ENCODE results near the gene PLEKHB1.
"Not testable (repeated sequence)": the region's sequence is repeated elsewhere in the genome, so short reads cannot be mapped to it uniquely, and the experiment has no call there.

The PLEKHB1 gene

DNA sequence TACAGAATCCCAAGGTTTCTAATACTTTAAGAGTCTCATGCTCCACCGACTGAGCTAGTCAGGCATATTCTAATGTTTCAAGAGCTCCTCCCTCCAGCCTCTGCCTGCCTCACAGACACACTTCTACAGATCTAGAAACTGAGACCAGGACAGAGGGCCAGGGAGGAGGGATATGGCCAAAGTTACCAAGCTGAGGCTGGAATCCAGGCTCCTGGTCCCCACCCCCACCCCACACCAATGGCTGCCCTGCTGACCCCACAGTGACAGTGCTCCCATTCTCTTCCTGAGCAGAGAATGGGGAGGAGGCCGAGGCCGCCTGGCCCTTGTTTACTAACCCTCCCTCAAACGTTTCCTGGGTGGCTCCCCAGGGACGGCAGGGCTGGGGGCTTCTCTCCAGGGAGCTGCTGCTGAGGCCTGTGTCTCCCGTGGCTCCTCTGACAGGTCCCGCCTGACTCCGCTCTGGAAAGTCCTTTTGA, 2.2 kb downstream of the PLEKHB1 start:
- DNase-seq, result no peak

DNA sequence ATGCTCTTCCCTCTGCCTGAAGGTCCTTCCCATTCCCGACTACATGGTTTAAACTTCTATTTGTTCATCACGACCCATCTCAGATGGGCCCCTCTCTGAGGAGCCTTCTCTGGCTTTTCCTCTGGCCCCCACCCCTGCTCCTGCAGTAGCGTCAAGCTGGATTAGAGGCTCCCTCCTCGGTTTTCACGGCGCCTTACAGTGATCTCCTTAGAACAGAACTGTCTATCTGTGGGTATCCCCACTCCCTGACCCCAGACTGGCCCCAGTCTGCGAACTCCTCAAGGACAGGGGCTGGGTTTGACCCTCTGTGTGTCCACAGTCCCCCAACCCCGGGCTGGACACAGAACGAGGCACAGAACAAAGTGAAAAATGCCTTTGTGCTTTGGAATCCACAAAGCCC, 2.8 kb downstream of the PLEKHB1 start:
- DNase-seq, result no peak

DNA sequence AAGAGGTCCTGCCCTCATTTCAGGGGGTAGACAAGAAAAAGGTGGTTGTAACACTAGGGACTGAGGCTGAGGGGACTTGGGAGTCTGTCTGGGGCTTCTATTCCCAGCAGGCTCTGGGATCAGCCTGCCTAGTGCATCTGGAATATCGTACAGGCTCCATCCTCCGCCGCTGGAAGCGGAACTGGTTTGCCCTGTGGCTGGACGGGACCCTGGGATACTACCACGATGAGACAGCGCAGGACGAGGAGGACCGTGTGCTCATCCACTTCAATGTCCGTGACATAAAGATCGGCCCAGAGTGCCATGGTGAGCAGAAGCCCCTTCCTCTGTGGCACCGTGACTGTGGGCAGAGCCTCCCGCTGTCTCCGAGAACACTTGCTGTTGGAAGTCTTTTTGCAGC, 4.0 kb downstream of the PLEKHB1 start:
- DNase-seq, result no peak

DNA sequence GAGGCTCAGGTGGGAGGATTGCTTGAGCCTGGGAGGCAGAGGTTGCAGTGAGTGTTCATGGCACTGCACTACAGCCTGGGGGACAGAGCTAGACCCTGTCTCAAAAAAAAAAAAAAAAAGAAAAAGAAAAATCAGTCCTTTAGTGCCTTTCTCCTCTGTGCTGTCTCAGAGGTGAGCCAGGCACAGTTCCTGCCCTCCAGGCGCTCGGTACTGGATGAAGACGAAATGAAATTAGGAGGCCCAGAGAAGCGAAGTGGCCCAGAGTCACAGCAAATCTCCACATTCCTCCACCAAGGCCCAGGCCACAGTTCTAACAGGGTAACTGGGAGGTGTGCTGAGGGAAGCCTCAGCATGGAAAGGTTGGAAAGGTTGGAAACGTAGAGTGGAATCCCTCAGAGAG, 4.9 kb downstream of the PLEKHB1 start:
- no peak for DNase-seq

DNA sequence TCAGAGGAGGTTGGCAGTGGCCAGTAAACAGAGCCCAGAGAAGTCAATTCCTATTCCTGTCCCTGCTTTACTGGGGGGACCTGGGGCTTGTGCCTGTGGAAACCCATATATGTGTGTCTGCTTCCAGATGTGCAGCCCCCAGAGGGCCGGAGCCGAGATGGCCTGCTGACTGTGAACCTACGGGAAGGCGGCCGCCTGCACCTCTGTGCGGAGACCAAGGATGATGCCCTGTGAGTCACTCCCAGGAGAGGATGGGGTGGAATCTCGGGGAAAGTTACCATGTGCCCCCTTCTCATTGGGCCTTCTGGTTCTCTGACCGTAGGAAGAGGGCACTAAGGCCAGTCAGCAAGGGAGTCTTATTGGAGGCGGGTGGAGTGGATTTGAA, 5.3 kb downstream of the PLEKHB1 start:
- DNase-seq, result no peak

DNA sequence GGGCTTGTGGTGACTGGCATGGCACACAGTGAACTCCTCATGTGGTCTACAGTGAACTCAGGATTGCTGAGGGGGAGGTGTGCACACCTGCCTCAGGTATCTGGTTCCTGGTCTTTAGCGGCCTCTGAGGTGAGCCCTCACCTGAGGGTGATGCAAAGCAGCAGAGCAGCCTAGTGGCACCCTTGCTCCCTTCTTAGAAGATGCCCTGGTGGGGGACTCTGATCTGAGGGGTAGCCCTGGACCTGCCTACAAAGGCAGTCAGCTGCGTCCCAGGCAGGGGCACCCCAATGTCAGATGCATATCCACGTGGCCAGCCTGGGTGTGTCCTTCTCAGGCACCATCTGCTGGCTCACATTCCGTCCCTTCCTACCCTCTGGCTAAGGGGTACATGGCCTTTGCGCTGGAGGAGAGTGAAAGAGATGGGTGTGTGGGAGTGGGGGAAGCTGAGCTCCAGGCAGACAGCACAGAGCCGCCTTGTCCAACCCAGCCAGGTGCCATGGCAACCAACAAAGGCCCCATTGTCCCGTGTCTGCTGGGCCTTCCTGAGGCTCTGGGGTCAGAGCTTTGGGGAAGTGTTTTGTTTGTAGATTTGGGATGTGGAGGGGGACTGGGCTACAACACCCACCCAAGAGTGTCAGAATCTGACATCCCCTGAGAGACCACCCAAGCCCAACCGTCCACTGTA, 5.8 kb downstream of the PLEKHB1 start:
- DNase-seq, result no peak

DNA sequence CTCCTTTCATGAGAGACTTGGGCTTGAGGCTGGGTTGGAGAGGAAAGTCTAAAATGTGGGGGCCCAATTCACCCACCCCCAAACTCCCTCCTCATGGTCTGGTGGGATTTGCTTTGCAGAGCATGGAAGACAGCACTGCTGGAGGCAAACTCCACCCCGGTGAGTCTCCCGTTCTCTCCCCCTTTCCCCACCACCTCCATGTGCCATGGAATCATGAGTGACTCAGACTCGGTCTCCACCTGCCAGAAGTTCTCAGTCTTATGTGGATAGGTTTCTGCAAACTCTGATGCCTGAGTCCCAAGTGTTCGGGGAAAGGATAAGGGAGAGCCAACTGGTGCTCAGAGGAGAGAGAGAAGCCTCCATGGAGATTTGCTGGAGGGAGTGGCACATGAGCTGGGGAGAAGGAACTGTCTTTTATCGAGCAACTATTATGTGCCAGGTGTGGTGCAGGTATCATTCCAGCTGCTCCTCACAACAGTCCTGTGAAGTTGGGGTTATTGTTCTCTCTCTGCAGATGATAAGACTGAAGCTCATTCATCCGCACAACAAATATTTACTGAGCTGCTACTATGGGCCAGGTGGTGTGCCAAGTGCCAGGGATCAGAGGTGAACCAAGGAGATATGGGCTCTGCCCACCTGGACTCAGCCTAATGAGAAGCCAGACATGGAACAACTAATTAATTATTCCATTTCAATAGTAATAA, 6.6 kb downstream of the PLEKHB1 start:
- no peak for DNase-seq

DNA sequence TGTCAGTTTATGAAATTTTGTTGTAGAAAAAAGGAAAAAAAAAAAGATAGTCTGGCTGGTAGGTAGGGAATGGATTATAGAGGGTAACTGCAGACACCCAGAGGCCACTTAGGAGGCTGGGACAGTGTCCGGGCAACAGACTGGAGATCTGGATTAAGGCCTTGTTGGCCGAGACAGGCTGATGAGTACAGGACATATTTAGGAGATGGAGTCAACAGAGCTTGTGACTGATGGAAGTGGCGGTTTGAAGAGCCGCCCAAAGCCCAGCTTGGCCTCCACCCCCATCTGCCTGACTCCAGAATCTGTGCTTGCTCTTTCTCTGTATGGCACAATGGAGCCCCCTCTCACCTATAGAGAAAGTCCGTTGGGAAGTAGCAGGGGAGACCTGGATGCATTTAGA, 7.6 kb downstream of the PLEKHB1 start:
- DNase-seq, result no peak

DNA sequence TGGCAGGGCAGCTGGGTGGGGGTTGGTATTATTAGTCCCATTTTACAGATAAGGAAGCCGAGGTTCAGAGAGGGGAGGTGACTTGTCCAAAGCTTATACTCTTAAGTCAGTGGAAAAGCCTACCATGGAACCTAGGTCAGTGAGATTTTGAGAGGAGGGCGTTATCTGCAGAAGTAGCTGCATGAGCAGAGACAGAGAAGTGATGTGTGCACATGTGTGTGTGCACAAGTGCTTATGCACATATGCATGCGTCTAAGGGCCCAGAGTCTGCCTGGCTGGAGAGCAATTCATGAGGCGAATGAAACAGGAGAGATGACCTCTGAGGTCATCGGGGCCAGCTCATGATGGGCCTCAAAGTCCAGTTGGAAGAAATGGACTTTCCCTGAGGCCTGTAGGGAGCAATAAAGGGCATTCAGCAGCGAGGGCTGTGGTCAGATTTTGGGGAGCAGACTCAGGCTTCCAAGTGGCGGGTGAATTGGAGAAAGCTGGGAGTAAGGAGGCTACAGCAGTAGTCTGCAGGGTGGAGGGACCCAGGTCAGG, 8.2 kb downstream of the PLEKHB1 start:
- DNase-seq, result no peak

DNA sequence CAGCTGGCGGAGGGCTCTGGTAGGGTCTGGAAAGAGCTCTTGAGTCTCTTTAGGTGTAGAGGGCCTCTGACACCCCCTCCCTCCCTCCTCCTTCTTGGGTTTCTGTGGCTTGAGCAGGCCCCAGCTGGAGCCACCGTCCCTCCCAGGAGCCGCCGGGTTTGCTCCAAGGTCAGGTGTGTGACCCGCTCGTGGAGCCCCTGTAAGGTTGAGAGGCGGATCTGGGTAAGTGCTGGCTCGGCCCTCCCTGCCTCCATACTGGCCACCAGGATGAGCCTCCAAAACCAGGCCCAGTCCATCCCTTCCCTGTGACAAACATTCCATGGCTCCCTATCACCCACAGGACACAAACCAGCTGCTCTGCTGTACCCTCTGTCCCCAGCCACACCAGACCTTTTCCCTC, 9.3 kb downstream of the PLEKHB1 start:
- no peak for DNase-seq

DNA sequence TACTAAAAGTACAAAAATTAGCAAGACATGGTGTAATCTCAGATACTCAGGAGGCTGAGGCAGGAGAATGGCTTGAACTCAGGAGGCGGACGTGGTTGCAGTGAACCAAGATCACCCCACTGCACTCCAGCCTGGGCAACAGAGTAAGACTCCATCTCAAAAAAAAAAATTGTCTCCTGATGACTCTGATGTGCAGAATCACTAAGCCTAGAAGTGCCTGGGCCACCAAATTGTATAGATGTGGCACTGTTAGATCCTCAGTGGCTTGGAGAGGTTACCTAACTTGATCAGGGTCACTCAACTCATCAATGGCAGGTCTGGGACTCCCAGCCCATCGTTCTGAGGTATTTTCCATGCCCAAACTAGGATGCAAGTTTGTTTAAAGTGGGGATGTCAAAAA, 10.6 kb downstream of the PLEKHB1 start:
- DNase-seq, result no peak

DNA sequence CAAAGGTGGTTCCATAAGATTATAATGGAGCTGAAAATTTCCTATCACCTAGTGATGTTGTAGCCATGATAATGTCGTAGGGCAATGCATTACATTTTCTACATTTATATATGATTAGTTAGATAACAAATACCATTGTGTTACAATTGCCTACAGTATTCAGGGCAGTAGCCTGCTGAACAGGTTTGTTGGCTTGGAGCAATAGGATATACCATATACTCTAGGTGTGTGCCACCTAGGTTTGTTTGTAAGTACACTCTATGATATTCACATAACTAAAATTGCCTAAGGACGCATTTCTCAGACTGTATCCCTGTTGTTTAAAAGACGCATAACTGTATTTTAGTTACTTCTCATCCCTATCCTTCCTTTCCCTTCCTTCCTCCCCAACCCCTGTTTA, 13.6 kb downstream of the PLEKHB1 start:
- DNase-seq, result no peak

DNA sequence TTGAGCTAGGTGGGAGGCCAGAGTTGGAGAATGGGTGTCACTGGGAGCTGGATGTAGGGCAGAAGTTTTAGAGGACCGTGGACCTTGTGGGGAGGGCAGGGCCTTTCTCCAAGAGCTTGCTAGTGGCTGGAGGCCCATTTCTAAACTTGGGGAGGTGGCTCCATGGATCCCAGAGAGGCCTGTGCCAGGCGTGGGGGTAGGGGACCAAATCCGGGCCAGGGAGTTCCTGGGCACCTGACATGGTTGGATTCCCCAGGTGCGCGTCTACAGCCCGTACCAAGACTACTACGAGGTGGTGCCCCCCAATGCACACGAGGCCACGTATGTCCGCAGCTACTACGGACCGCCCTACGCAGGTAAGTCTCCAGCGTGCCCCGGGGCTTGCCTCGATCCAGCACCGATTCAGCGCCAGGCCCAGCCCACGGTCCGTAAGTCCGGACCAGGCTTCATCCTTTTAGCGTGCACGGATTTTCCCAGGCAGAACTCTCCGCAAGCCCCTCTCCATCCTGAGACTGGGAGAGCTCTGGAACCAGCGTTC, 14.2 kb downstream of the PLEKHB1 start:
- no peak for DNase-seq

DNA sequence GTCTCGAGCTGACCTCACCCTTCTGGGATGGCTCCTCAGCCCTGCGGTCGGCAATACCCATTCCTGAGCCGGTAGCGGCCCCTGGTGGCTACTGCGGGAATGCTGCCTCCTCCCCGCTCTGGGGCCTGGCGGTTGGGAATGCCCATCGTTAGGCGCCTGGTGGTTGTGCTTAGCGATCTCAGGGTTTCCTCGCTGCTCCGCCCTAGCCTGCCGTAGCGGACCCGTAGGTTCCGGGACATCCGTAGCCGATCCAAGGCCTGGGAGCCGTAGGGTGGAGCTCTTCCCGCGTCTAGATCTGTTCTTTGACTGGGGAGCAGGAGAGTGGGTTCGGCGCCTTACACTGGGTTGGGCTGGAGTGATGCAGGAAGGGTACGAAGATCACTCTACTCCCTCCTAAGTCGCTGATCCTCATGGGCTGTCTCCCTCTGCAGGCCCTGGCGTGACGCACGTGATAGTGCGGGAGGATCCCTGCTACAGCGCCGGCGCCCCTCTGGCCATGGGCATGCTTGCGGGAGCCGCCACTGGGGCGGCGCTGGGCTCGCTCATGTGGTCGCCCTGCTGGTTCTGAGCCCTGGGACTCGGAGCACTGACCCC, 14.8 kb downstream of the PLEKHB1 start:
- DNase-seq, result peak; percentile 86

DNA sequence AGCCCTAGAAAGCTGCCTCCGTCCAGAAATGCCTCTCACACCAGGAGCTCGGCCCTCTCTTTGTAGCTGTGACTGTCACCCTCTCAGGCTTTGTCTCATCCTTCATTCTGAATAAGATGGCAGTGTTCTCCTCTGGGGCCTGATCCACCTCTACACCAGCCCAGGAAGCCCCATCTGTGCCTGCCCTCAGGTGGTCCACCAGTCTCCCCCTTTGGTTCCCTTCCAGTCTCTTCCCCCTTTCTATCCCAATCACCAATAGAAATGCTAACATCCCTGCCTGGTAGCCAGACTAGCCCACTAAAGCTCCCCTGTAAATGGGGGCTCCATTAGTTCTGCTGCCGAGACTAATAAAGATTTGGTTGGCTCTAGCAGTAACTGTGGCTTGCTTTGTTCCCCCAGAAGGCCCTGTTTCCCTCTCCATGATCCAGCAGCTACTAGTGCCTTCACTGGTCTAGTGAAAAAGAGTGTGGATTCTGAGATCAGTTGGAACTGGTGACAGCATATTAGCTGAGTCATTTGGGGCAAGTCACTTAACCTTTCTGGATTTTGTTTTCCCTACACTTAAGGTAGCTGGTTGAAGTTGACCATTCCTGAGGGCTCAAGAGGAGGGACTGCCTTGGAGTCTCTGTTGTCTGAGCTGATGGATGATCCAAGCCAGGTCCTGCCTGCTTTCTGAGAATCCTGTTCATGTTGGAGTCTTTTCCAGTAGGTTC, 16.2 kb downstream of the PLEKHB1 start:
- no peak for DNase-seq

DNA sequence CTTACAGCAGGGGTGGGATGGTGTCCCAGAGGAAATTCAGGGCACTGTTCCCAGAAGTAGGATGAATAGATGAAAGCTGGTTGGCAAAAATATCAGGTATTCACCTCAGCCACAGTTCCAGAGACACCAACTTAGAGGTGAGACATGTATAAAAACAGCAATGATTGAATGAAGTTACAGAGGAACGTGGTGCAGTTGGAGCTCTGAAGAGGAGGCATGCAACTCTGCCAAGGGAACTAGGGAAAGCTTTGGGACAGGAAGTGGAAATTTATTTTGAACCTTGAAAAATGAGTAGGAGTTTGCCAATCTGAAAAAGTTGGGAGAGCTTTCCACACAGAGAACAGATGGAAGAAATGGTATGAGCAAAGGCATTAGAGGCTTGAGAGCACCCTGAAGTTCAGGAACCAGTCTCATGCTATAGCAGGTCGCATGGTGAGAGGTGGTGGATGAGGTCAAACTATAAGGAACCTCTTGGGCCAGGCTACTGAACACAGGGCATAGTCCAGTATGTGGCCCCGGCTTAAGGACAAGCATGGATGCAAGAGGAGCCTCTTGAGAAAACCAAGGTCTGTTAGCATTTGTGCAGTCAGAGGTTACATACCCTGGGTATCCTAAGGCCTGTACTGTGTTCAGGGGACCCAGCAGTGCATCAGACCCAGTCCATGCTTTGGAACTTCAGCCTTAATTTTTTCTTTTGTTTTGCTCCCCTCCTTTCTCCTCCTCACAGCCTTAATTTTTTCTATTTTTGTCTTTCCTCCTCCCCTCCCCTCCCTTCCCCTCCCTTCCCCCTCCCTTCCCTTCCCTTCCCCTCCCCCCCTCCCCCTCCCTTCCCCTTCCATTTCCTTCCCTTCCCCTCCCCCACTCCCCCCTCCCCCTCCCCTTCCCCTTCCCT, 17.5 kb downstream of the PLEKHB1 start:
- DNase-seq, result no peak

DNA sequence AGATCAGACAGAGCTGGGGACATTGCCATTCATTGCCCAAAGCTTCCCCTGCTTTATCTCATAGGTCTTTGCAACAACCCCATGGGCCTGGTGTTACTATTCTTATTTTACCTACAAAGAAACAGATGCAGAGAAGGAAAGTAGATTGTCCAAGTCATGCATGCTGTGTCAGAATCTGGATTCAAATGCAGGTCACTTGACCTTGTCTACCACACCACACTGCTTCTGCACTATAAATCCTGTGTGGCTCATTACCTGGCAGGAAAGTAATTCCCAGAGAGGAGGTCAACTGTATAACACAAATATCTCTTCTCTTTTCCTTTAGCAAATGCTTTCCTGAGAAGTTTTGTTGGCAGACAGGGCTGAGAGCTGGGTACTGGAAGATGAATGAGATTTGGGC, 18.5 kb downstream of the PLEKHB1 start:
- DNase-seq, result no peak

DNA sequence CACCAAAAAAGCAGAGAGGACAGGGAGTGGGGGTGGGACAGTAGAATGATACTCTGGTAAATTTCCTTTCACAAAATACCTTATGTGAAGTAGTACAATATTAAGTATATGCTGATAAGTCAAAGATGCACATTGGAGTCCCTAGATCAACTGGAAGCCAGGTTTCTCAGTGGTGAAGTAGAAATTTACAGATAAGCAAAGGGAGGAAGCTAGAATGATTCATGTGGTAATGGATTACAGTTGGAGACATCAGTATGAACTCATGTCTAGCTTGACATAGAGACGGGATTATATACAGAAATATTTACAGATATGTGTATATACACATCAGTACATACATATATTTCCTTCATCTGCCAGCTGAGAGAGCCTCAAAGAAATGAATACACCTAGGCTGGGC, 21.5 kb downstream of the PLEKHB1 start:
- DNase-seq, result no peak

DNA sequence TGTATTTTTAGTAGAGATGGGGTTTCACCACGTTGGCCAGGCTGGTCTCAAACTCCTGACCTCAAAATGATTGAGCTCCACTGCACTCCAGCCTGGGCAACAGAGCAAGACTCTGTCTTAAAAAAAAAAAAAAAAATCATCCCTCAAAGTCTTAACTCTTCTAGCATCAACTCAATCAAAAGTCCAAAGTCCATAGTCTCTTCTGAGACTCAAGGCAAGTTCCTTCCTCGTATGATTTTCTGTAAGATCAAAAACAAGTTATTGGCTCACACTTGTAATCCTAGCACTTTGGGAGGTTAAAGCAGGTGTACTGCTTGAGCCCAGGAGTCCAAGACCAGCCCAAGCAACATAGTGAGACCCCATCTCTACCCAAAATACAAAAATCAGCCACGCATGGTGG, 24.4 kb downstream of the PLEKHB1 start:
- DNase-seq, result no peak

DNA sequence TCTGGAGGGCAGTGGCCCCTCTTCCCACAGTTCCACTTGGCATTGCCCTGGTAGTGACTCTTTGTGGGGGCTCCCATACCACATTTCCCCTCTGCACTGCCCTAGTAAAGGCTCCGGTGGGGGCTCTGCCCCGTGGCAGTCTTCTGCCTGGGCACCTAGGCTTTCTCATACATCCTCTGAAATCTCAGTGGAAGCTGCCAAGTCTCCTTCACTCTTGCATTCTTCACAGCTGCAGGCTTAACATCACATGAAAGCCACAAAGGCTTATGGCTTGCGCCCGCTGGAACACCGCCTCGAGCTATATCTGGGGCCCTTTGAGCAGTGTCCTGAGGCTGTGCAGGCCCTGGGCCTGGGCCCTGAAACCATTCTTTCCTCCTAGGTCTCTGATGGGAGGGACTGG, 25.3 kb downstream of the PLEKHB1 start:
- no peak for DNase-seq

DNA sequence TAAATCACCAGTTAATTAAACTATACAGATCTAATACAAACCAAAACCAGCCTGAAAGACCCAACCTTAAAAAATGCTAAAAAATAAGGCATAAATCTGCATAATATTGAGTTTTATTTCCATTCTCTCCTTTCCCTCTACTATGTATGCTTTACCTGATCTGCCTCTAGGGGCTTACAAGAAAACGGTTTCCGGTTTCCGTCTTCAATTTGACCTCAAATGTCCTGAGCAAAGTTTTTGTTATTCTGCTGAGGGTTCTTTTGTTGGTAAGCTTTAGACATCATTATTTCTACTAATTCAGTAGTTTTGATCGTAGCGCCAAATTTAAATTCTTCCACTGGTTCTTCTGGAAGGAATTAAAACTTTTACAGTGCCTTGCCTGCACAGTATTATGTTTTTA, 30.2 kb downstream of the PLEKHB1 start:
- DNase-seq, result not testable (repeated sequence)

DNA sequence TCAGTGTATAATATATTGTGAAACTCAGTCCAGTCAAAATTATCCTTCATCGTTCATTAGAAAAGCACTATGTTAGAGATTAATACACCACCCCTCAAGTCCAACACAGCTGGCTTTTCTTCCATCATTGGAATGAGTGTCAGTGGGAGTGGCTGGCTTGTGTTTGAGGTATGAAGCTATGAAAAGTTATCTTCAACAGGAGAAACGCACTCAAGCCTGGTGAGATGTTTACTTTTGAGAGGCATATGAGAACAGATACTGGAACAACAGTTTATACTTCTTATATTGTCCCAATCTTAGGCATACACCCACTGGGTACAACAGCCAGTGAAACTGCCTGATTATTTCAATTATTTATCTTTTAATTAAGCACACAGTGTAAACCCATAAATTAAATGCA, 34.3 kb downstream of the PLEKHB1 start:
- DNase-seq, result no peak
